ENCODE measurements around the gene DNM3. TPM values are rescaled to one million over a fixed set of nuclear protein-coding genes. Genes with fewer than 3 reads are reported as not detected.

Gene DNM3
- polyA plus RNA-seq, 3 donors, result 0.15 TPM; not detected in 2

DNA sequence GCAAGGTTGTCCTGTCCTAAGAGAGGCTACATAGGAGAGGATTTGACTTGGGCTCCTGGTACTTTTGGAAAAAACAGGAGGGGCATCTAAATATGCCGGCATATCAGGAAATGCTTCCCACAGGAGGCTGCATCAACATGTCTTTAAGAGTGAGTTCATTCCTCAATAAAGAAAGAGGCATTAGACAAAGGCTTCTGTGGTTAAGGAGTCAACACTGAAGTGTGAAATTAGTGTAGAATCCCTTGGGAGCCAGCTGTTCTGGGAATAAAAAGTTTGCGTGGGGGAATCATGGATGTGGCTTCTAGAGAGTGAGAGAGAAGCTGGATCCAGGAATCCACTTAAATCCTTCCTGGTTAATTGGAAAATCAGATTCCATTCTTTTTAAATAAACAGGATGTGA lies 69.5 kb downstream of the DNM3 start:
- H3K4me1 ChIP-seq (ENCODE audit: control insufficient read depth in 1 of 2, insufficient read depth in 2 of 2, low read length in 2 of 2), result peaks cover 0 to 7% of the 10 kb centered on the region in 2 donors
- no peaks in the 10 kb centered on the region for H4K20me1 ChIP-seq (ENCODE audit: insufficient read depth, low read length)
- H3K27me3 ChIP-seq (ENCODE audit: control insufficient read depth in 2 of 2, insufficient read depth in 2 of 2, low read length in 2 of 2), result no peaks in the 10 kb centered on the region
- intact Hi-C loops (cut with micrococcal nuclease), result no loop called here
- no peaks in the 10 kb centered on the region for H3K79me2 ChIP-seq (ENCODE audit: insufficient read depth, low read length)
- H3K36me3 Mint-ChIP-seq, result no peaks in the 10 kb centered on the region
- H3K4me3 Mint-ChIP-seq, result no peak overlapping the region
- peaks cover 0 to 5% (median 0%) of the 10 kb centered on the region in 7 donors for H3K9me3 Mint-ChIP-seq
- no peak overlapping the region for H3K27ac Mint-ChIP-seq
- no peak overlapping the region for H3K9ac ChIP-seq (ENCODE audit: insufficient read depth, low read length, poor library complexity, severe bottlenecking)
- no peak overlapping the region for H3K4me2 ChIP-seq (replicated peaks; ENCODE audit: extremely low read depth, low read length, poor library complexity, severe bottlenecking)
- peaks cover 0 to 2% (median 0%) of the 10 kb centered on the region in 3 donors for H3K27me3 Mint-ChIP-seq (ENCODE audit: low read depth in 3 of 3)
- DNase-seq, result no peak
- no peaks in the 10 kb centered on the region for H3K36me3 ChIP-seq (replicated peaks in 1 of 2; ENCODE audit: control insufficient read depth in 1 of 2, insufficient read depth in 2 of 2, low read length in 2 of 2)
- H3K27ac ChIP-seq (ENCODE audit: low read depth in 1 of 2, low read length in 2 of 2), result no peak overlapping the region
- no peak overlapping the region for H3K4me3 ChIP-seq (replicated peaks in 1 of 3; ENCODE audit: low read depth in 2 of 3, low read length in 3 of 3)
- peaks cover 5% of the 10 kb centered on the region for H3K4me1 Mint-ChIP-seq
- no peak overlapping the region for H2AFZ ChIP-seq (ENCODE audit: insufficient read depth, low read depth, low read length, poor library complexity, severe bottlenecking)
- TF ChIP-seq, protein P1, sequence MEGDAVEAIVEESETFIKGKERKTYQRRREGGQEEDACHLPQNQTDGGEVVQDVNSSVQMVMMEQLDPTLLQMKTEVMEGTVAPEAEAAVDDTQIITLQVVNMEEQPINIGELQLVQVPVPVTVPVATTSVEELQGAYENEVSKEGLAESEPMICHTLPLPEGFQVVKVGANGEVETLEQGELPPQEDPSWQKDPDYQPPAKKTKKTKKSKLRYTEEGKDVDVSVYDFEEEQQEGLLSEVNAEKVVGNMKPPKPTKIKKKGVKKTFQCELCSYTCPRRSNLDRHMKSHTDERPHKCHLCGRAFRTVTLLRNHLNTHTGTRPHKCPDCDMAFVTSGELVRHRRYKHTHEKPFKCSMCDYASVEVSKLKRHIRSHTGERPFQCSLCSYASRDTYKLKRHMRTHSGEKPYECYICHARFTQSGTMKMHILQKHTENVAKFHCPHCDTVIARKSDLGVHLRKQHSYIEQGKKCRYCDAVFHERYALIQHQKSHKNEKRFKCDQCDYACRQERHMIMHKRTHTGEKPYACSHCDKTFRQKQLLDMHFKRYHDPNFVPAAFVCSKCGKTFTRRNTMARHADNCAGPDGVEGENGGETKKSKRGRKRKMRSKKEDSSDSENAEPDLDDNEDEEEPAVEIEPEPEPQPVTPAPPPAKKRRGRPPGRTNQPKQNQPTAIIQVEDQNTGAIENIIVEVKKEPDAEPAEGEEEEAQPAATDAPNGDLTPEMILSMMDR (IDR thresholded peaks at IDR 0.05), result no peak
- WGBS (ENCODE audit: insufficient coverage), result 100% methylated on average over 1 of the region's 2 CpGs
- no peaks in the 10 kb centered on the region for H3K9me3 ChIP-seq (replicated peaks in 1 of 2; ENCODE audit: control insufficient read depth in 1 of 2, insufficient read depth in 1 of 2, low read length in 2 of 2)

DNA sequence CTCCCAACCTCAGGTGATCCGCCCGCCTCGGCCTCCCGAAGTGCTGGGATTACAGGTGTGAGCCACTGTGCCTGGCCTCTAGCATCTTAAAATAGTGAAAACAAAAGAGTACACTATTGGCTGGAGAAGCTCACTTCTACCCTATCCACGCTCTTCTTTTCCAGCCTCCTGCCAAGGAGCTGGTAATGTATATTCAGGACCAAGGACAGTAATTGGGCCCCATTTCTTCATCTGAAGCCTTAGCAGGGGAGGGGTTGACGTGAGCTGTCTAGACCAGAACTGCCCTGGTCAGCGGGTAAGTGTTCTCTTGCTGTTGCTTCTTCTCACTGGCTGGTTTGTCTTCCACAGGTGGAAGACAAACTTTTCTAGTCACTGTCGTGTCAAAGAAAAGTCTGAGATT lies 70.2 kb downstream of the DNM3 start:
- Histone ChIP-seq H3K4me2 (replicated peaks; ENCODE audit: extremely low read depth, low read length, poor library complexity, severe bottlenecking) (no peak overlapping the region), H3K4me3 (replicated peaks in 1 of 3; ENCODE audit: low read depth in 2 of 3, low read length in 3 of 3) (no peak overlapping the region), H2AFZ (ENCODE audit: insufficient read depth, low read depth, low read length, poor library complexity, severe bottlenecking) (no peak overlapping the region), H4K20me1 (ENCODE audit: insufficient read depth, low read length) (no peaks in the 10 kb centered on the region), H3K79me2 (ENCODE audit: insufficient read depth, low read length) (no peaks in the 10 kb centered on the region), H3K9ac (ENCODE audit: insufficient read depth, low read length, poor library complexity, severe bottlenecking) (no peak overlapping the region), H3K4me1 (ENCODE audit: control insufficient read depth in 1 of 2, insufficient read depth in 2 of 2, low read length in 2 of 2) (peaks cover 0 to 7% of the 10 kb centered on the region in 2 donors), H3K36me3 (replicated peaks in 1 of 2; ENCODE audit: control insufficient read depth in 1 of 2, insufficient read depth in 2 of 2, low read length in 2 of 2) (no peaks in the 10 kb centered on the region), H3K9me3 (replicated peaks in 1 of 2; ENCODE audit: control insufficient read depth in 1 of 2, insufficient read depth in 1 of 2, low read length in 2 of 2) (no peaks in the 10 kb centered on the region), H3K27ac (ENCODE audit: low read depth in 1 of 2, low read length in 2 of 2) (no peak overlapping the region), H3K27me3 (ENCODE audit: control insufficient read depth in 2 of 2, insufficient read depth in 2 of 2, low read length in 2 of 2) (no peaks in the 10 kb centered on the region)
- H3K4me3 Mint-ChIP-seq, result no peak overlapping the region
- no peaks in the 10 kb centered on the region for H3K36me3 Mint-ChIP-seq
- DNase-seq, result no peak
- TF ChIP-seq, protein P1 (IDR thresholded peaks at IDR 0.05), result no peak
- H3K27ac Mint-ChIP-seq, result no peak overlapping the region
- H3K4me1 Mint-ChIP-seq, result peaks cover 5% of the 10 kb centered on the region
- 97% methylated on average over 6 of the region's 8 CpGs for WGBS (ENCODE audit: insufficient coverage)
- intact Hi-C loops (cut with micrococcal nuclease), result no loop called here
- H3K27me3 Mint-ChIP-seq (ENCODE audit: low read depth in 3 of 3), result peaks cover 0 to 2% (median 0%) of the 10 kb centered on the region in 3 donors
- H3K9me3 Mint-ChIP-seq, result peaks cover 0 to 5% (median 0%) of the 10 kb centered on the region in 7 donors
